Stimulated activated naive CD8-positive, alpha-beta T cell treated with anti-CD3 and anti-CD28 coated beads, Interleukin-15, amount 100 ng/mL, for 72 hours (primary cell): ENCODE data around the gene CGB1.
"Not testable (repeated sequence)": the region's sequence is repeated elsewhere in the genome, so short reads cannot be mapped to it uniquely, and the experiment has no call there.

Experiments used
- ATAC-seq: fragments of 150-1000 bp; cut with Tn5 transposase; 2 replicates; pipeline ENCODE4 v1.10.0; 2021; ENCODE audit warnings: mild to moderate bottlenecking, moderate library complexity
- DNase-seq, 2 donors: peaks; one replicate each; pipeline ENCODE4 v3.0.0; 2021 to 2022
- H3K27ac Mint-ChIP-seq, 2 donors: one replicate each; pipeline ENCODE4 v1.8.0; 2022; ENCODE audit warnings: mild to moderate bottlenecking in 2 of 2, mixed read lengths in 2 of 2, moderate library complexity in 2 of 2
- H3K27me3 Mint-ChIP-seq: one replicate; pipeline ENCODE4 v1.8.0; 2022; ENCODE audit warnings: mixed read lengths
- H3K4me1 Mint-ChIP-seq: one replicate; pipeline ENCODE4 v1.8.0; 2022; ENCODE audit warnings: mild to moderate bottlenecking, mixed read lengths
- H3K4me3 Mint-ChIP-seq, 2 donors: one replicate each; pipeline ENCODE4 v1.8.0; 2022; ENCODE audit warnings: mild to moderate bottlenecking in 2 of 2, mixed read lengths in 2 of 2, moderate library complexity in 1 of 2
- H3K9me3 Mint-ChIP-seq, 2 donors: one replicate each; pipeline ENCODE4 v1.8.0; 2022; ENCODE audit warnings: mixed read lengths in 2 of 2

CGB1 gene

GRCh38 chr19:49036815-49037214, at the start of gene CGB1:
CGB1 (minus strand) TSS chr19:49036895; CDS start chr19:49036711, 184 bp downstream.
- H3K27ac Mint-ChIP-seq: peak within 1 kb of the TSS in 1 of 2 donors; percentile 82
- not testable (repeated sequence) for H3K4me3 Mint-ChIP-seq, H3K27me3 Mint-ChIP-seq, H3K9me3 Mint-ChIP-seq, H3K4me1 Mint-ChIP-seq
- ATAC-seq (peak; percentile 75), DNase-seq (peak; percentile 68 to 76)

GRCh38 chr19:49086296-49086695, 49.6 kb upstream of the CGB1 start:
- Mint-ChIP-seq H3K27me3 (no peaks in the 10 kb centered on the region), H3K9me3 (no peaks in the 10 kb centered on the region), H3K4me3 (peak overlapping the region; percentile 98 to 99), H3K4me1 (peaks cover 54% of the 10 kb centered on the region), H3K27ac (peak overlapping the region; percentile 97 to 100)
- DNase-seq (no peak), ATAC-seq (no peak)

- Mint-ChIP-seq H3K4me1 (peaks cover 49% of the 10 kb centered on the region), H3K27ac (peak overlapping the region; percentile 97 to 100), H3K4me3 (peak overlapping the region; percentile 98 to 99), H3K9me3 (no peaks in the 10 kb centered on the region), H3K27me3 (no peaks in the 10 kb centered on the region)
- ATAC-seq (no peak), DNase-seq (no peak)
These were observed 49.2 kb upstream of the CGB1 start for GRCh38 chr19:49085868-49086232.

GRCh38 chr19:49085020-49085867, 48.5 kb upstream of the CGB1 start, which contains the start of gene SNRNP70:
SNRNP70 (plus strand) TSS chr19:49085451; CDS start chr19:49086415, 964 bp downstream.
- H3K9me3 Mint-ChIP-seq: no peaks in the 10 kb centered on the region
- peaks cover 43% of the 10 kb centered on the region for H3K4me1 Mint-ChIP-seq
- H3K4me3 Mint-ChIP-seq: peak within 1 kb of the TSS; percentile 98 to 99
- H3K27ac Mint-ChIP-seq: peak within 1 kb of the TSS; percentile 97 to 100
- H3K27me3 Mint-ChIP-seq: no peaks in the 10 kb centered on the region
- peak; percentile 97 for ATAC-seq
- peak; percentile 100 for DNase-seq

GRCh38 chr19:49084206-49085019, 47.7 kb upstream of the CGB1 start:
- Mint-ChIP-seq H3K9me3 (no peaks in the 10 kb centered on the region), H3K4me1 (peaks cover 39% of the 10 kb centered on the region), H3K27me3 (no peaks in the 10 kb centered on the region), H3K27ac (peak overlapping the region; percentile 97 to 100), H3K4me3 (peak overlapping the region; percentile 98 to 99)
- DNase-seq: no peak
- ATAC-seq: no peak

GRCh38 chr19:49081273-49081672, 44.6 kb upstream of the CGB1 start:
- Mint-ChIP-seq H3K4me3 (no peak overlapping the region), H3K27me3 (peaks cover 2% of the 10 kb centered on the region), H3K9me3 (no peaks in the 10 kb centered on the region), H3K4me1 (peaks cover 13% of the 10 kb centered on the region), H3K27ac (no peak overlapping the region)
- ATAC-seq: no peak
- DNase-seq: no peak

- Mint-ChIP-seq H3K9me3 (no peaks in the 10 kb centered on the region), H3K27me3 (peaks cover 11% of the 10 kb centered on the region), H3K27ac (peak overlapping the region in 1 of 2 donors; percentile 50), H3K4me3 (no peak overlapping the region), H3K4me1 (peaks cover 9% of the 10 kb centered on the region)
- DNase-seq (no peak), ATAC-seq (no peak)
These were observed 43.7 kb upstream of the CGB1 start for GRCh38 chr19:49080392-49080791.

- H3K27me3 Mint-ChIP-seq: peaks cover 63% of the 10 kb centered on the region
- DNase-seq: peak in 1 of 2 donors; percentile 37
These were observed 38.2 kb upstream of the CGB1 start for GRCh38 chr19:49074869-49075268.

GRCh38 chr19:49073514-49074378, 37.1 kb upstream of the CGB1 start:
- Mint-ChIP-seq H3K27ac (no peak overlapping the region), H3K27me3 (peaks cover 74% of the 10 kb centered on the region), H3K9me3 (peaks cover 5 to 16% of the 10 kb centered on the region in 2 donors), H3K4me3 (peak overlapping the region; percentile 9 to 78), H3K4me1 (peaks cover 12% of the 10 kb centered on the region)
- DNase-seq: no peak
- no peak for ATAC-seq

More at GRCh38 chr19:49074869-49075268, 38.2 kb upstream of the CGB1 start:
- H3K4me3 Mint-ChIP-seq, H3K9me3 Mint-ChIP-seq, ATAC-seq, H3K27ac Mint-ChIP-seq: not testable (repeated sequence)
- peaks cover 12% of the 10 kb centered on the region for H3K4me1 Mint-ChIP-seq

GRCh38 chr19:49071860-49072547, 35.3 kb upstream of the CGB1 start:
- Mint-ChIP-seq H3K27me3 (peaks cover 92% of the 10 kb centered on the region), H3K27ac (no peak overlapping the region), H3K4me3 (peak overlapping the region in 1 of 2 donors; percentile 16), H3K9me3 (peaks cover 5 to 16% of the 10 kb centered on the region in 2 donors), H3K4me1 (peaks cover 12% of the 10 kb centered on the region)
- ATAC-seq: no peak
- DNase-seq: no peak

GRCh38 chr19:49070416-49070815, 33.7 kb upstream of the CGB1 start:
- Mint-ChIP-seq H3K4me1 (peaks cover 12% of the 10 kb centered on the region), H3K9me3 (peaks cover 5 to 16% of the 10 kb centered on the region in 2 donors), H3K27me3 (peaks cover 97% of the 10 kb centered on the region), H3K27ac (no peak overlapping the region), H3K4me3 (no peak overlapping the region)
- ATAC-seq: no peak
- DNase-seq: no peak

GRCh38 chr19:49069026-49069425, 32.3 kb upstream of the CGB1 start:
- Mint-ChIP-seq H3K4me3 (no peak overlapping the region), H3K4me1 (peaks cover 12% of the 10 kb centered on the region), H3K27me3 (peaks cover 93% of the 10 kb centered on the region), H3K9me3 (peaks cover 5 to 16% of the 10 kb centered on the region in 2 donors), H3K27ac (no peak overlapping the region)
- ATAC-seq (no peak), DNase-seq (no peak)

GRCh38 chr19:49067554-49067953, 30.9 kb upstream of the CGB1 start:
- no peak overlapping the region for H3K4me3 Mint-ChIP-seq
- peaks cover 1% of the 10 kb centered on the region for H3K4me1 Mint-ChIP-seq
- peaks cover 5 to 16% of the 10 kb centered on the region in 2 donors for H3K9me3 Mint-ChIP-seq
- ATAC-seq (no peak), DNase-seq (no peak)
- peaks cover 90% of the 10 kb centered on the region for H3K27me3 Mint-ChIP-seq
- no peak overlapping the region for H3K27ac Mint-ChIP-seq

- ATAC-seq: no peak
- Mint-ChIP-seq H3K4me3 (no peak overlapping the region), H3K4me1 (no peaks in the 10 kb centered on the region), H3K27me3 (peaks cover 87% of the 10 kb centered on the region), H3K27ac (no peak overlapping the region), H3K9me3 (peaks cover 5 to 16% of the 10 kb centered on the region in 2 donors)
- no peak for DNase-seq
These were observed 29.3 kb upstream of the CGB1 start for GRCh38 chr19:49065905-49066512.
